HCT116 (cell line): ENCODE data around the gene FAM114A1. TPM values are rescaled to one million over a fixed set of nuclear protein-coding genes. Genes with fewer than 3 reads are reported as not detected.

ENCODE experiments used
- ATAC-seq: fragments of 200-7000 bp; cut with Tn5 transposase; 2 replicates; pipeline ENCODE4 v1.9.1; 2020; ENCODE audit warnings: mild to moderate bottlenecking, moderate library complexity
- BruUV-seq: library from RNA; stranded (reverse); fragments of 400-500 nt; replicated peaks from 2 replicates; lab custom pipeline; 2021; lab: Mats Ljungman, UMichigan
- CTCF ChIA-PET: fragments of 300-600 bp; sonication (Branson Sonifier 250); formaldehyde crosslinking; loops from one replicate; lab custom pipeline; 2021; ENCODE audit warnings: antibody characterized with exemption; lab: Charles Lee
- POLR2A ChIA-PET: fragments of 300-600, 350-600 bp; sonication (Branson Sonifier 250); formaldehyde crosslinking; loops from one replicate; lab custom pipeline; 2021; ENCODE audit warnings: antibody characterized with exemption; lab: Charles Lee
- RAD21 ChIA-PET, 2 experiments: fragments of 300-600 bp; sonication (Branson Sonifier 250); formaldehyde crosslinking; loops; one replicate each; lab custom pipeline; 2023; ENCODE audit warnings: low total read pairs in 2 of 2; ENCODE audit not compliant: uncharacterized antibody in 2 of 2, unreplicated experiment in 2 of 2, low non-redundant PET in 1 of 2; lab: Charles Lee
- DNase-seq: peaks from one replicate; pipeline ENCODE4 v3.0.0-alpha.2; 2010; ENCODE audit warnings: low read depth, low spot score
- H2AFZ ChIP-seq: fragments of 200-600 bp; shearing (Covaris generic), sonication (generic); 2 replicates; pipeline ENCODE4 v1.6.1; 2017; ENCODE audit warnings: low read depth, mixed run types, mixed read lengths, antibody characterized with exemption, low read length; ENCODE audit not compliant: poor library complexity, severe bottlenecking
- H3K27ac ChIP-seq: 2 replicates; pipeline ENCODE4 v1.5.1; 2012; ENCODE audit warnings: low read depth, low read length
- H3K27me3 ChIP-seq: fragments of 200-600 bp; sonication (generic); 2 replicates; pipeline ENCODE4 v1.6.1; 2016; ENCODE audit warnings: mixed run types, low read length, mixed read lengths; ENCODE audit not compliant: insufficient read depth
- H3K36me3 ChIP-seq, 2 experiments: fragments of 200-500 bp in 1 of 2; fragments of 200-600 bp in 1 of 2; sonication (Bioruptor generic) in 1 of 2; sonication (generic) in 1 of 2; 2 replicates each; pipeline versions ENCODE4 v1.5.1 to v1.6.1; 2014 to 2016; ENCODE audit warnings: low read length in 2 of 2, inconsistent platforms in 1 of 2, mixed read lengths in 1 of 2, mixed run types in 1 of 2; ENCODE audit not compliant: insufficient read depth in 2 of 2, control insufficient read depth in 1 of 2
- H3K4me1 ChIP-seq, 2 experiments: fragments of 200-600 bp in 1 of 2; sonication (generic) in 1 of 2; 2 replicates each; pipeline versions ENCODE4 v1.5.1 to v1.6.1; 2012 to 2017; ENCODE audit warnings: low read length in 2 of 2, inconsistent platforms in 1 of 2, mild to moderate bottlenecking in 1 of 2, mixed read lengths in 1 of 2, mixed run types in 1 of 2, moderate library complexity in 1 of 2; ENCODE audit not compliant: insufficient read depth in 2 of 2, control insufficient read depth in 1 of 2
- H3K4me2 ChIP-seq: fragments of 200-600 bp; sonication (generic); 2 replicates; pipeline ENCODE4 v1.6.1; 2017; ENCODE audit warnings: mixed run types, low read length, mixed read lengths
- H3K4me3 ChIP-seq, 2 experiments: fragments of 200-600 bp in 1 of 2; sonication (generic) in 1 of 2; replicated peaks in 1 of 2; 2 replicates each; pipeline ENCODE4 v1.5.1; 2011 to 2016; ENCODE audit warnings: low read length in 2 of 2, control low read depth in 1 of 2, low read depth in 1 of 2, mild to moderate bottlenecking in 1 of 2, mixed read lengths in 1 of 2, mixed run types in 1 of 2
- H3K79me2 ChIP-seq: fragments of 200-600 bp; sonication (generic); 2 replicates; pipeline ENCODE4 v1.6.1; 2017; ENCODE audit warnings: mild to moderate bottlenecking, mixed run types, low read length, moderate library complexity, mixed read lengths; ENCODE audit not compliant: insufficient read depth
- H3K9ac ChIP-seq: fragments of 200-600 bp; sonication (generic); 2 replicates; pipeline ENCODE4 v1.6.1; 2016; ENCODE audit warnings: low read length, mixed read lengths
- H3K9me2 ChIP-seq: fragments of 200-600 bp; sonication (generic), shearing (Covaris generic); 2 replicates; pipeline ENCODE4 v1.6.1; 2017; ENCODE audit warnings: mixed run types, mild to moderate bottlenecking, moderate library complexity; ENCODE audit not compliant: insufficient read depth
- H3K9me3 ChIP-seq, 2 experiments: fragments of 200-500 bp in 1 of 2; fragments of 200-600 bp in 1 of 2; sonication (Bioruptor generic) in 1 of 2; sonication (generic) in 1 of 2; 2 replicates each; pipeline ENCODE4 v1.6.1; 2014 to 2017; ENCODE audit warnings: low read length in 2 of 2, mixed read lengths in 2 of 2, inconsistent platforms in 1 of 2, low read depth in 1 of 2, mild to moderate bottlenecking in 1 of 2, mixed run types in 1 of 2, moderate library complexity in 1 of 2; ENCODE audit not compliant: control insufficient read depth in 1 of 2, insufficient read depth in 1 of 2
- H4K20me1 ChIP-seq: fragments of 200-600 bp; sonication (generic), shearing (Covaris generic); 2 replicates; pipeline ENCODE4 v1.6.1; 2017; ENCODE audit warnings: mixed run types, mild to moderate bottlenecking, moderate library complexity; ENCODE audit not compliant: insufficient read depth
- ATF3 ChIP-seq: IDR thresholded peaks from 2 replicates; pipeline ENCODE4 v1.6.1; 2012
- CBX3 ChIP-seq: IDR thresholded peaks from 2 replicates; pipeline ENCODE4 v1.6.1; 2012; ENCODE audit warnings: low read depth
- EZH2 ChIP-seq: fragments of 200-600 bp; sonication (generic); IDR thresholded peaks from 2 replicates; pipeline ENCODE4 v1.6.1; 2017; ENCODE audit warnings: antibody characterized with exemption, mixed run types
- EZH2phosphoT487 ChIP-seq: fragments of 200-600 bp; IDR thresholded peaks from 2 replicates; pipeline ENCODE4 v1.6.1; 2018; ENCODE audit warnings: antibody characterized with exemption, borderline replicate concordance
- MAX ChIP-seq: IDR thresholded peaks from 2 replicates; pipeline ENCODE4 v1.6.1; 2012
- POLR2AphosphoS5 ChIP-seq: IDR thresholded peaks from 2 replicates; pipeline ENCODE4 v1.6.1; 2011; ENCODE audit warnings: mild to moderate bottlenecking, low read depth, low read length, moderate library complexity
- RAD21 ChIP-seq: IDR thresholded peaks from 2 replicates; pipeline ENCODE4 v1.6.1; 2012; ENCODE audit warnings: low read depth, mild to moderate bottlenecking
- SP1 ChIP-seq: IDR thresholded peaks from 2 replicates; pipeline ENCODE4 v1.6.1; 2012; ENCODE audit warnings: low read depth
- SRF ChIP-seq: IDR thresholded peaks from 2 replicates; pipeline ENCODE4 v1.6.1; 2012; ENCODE audit warnings: low read depth
- YY1 ChIP-seq: IDR thresholded peaks from 2 replicates; pipeline ENCODE4 v1.6.1; 2011; ENCODE audit warnings: low read length, low read depth, moderate library complexity, mild to moderate bottlenecking; ENCODE audit not compliant: insufficient replicate concordance; ENCODE audit errors: extremely low read depth
- ZFX ChIP-seq: fragments of 450-650 bp; IDR thresholded peaks from 2 replicates; pipeline ENCODE4 v1.6.1; 2017
- intact Hi-C: fragments of 100-400 bp; cut with micrococcal nuclease; formaldehyde crosslinking; loops from 2 replicates; pipeline ENCODE4 v1.10.0; 2022
- total RNA-seq: library from RNA; stranded (reverse); gene quantifications from one replicate; pipeline ENCODE4 v1.2.1, GENCODE V29; 2021; ENCODE audit not compliant: unreplicated experiment
- TF ChIP-seq, protein P1 (sequence below): IDR thresholded peaks from 2 replicates; pipeline ENCODE4 v1.6.1; 2011; ENCODE audit warnings: mild to moderate bottlenecking, low read length, moderate library complexity; ENCODE audit not compliant: insufficient replicate concordance; ENCODE audit errors: extremely low read depth

The FAM114A1 gene
- total RNA-seq, 1 experiment from 2014 or later: 35.6 TPM

GRCh38 chr4:38968668-38969067 lies 101.1 kb downstream of the FAM114A1 start (continued):
- no peak for TF ChIP-seq EZH2phosphoT487
- TF ChIP-seq POLR2AphosphoS5: no peak
- TF ChIP-seq EZH2: no peak
- no peak for TF ChIP-seq ZFX
- no peak for TF ChIP-seq YY1
- TF ChIP-seq ATF3: no peak
- no peak for TF ChIP-seq MAX

DNA sequence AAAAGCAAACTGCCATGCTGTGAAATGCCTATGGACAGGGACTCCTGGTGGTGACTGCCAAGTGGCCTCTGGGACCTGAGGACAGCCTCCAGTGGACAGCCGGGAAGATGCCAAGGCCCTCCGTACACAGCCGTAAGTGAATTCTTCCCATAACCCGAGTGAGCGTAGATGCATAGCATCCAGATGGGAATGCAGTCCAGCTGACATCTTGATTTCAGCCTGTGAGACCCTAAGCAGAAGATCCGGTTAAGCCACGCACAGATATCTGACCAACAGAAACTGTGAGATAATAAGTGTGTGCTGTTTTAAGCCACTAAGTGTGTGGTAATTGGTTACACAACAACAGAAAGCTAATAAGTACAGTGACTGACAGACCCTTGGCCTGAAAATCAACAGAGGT lies 108.7 kb downstream of the FAM114A1 start:
- H3K79me2 ChIP-seq: no peaks in the 10 kb centered on the region
- no peaks in the 10 kb centered on the region for H3K27me3 ChIP-seq
- no peaks in the 10 kb centered on the region for H3K9me2 ChIP-seq
- no peaks in the 10 kb centered on the region for H4K20me1 ChIP-seq
- ChIA-PET CTCF (no interaction called here), POLR2A (no interaction called here), RAD21 (no interaction called here)
- no peak overlapping the region for H3K4me2 ChIP-seq
- no peaks in the 10 kb centered on the region for H3K9me3 ChIP-seq
- no peak for ATAC-seq
- no peaks in the 10 kb centered on the region for H3K36me3 ChIP-seq
- no TSS peak for BruUV-seq
- H3K27ac ChIP-seq: no peak overlapping the region
- H3K4me1 ChIP-seq: no peaks in the 10 kb centered on the region
- intact Hi-C loops: no loop called here
- H3K9ac ChIP-seq: no peak overlapping the region
- DNase-seq: no peak
- no peak for TF ChIP-seq YY1
- no peak for TF ChIP-seq SP1
- TF ChIP-seq MAX: no peak
- TF ChIP-seq, protein P1, sequence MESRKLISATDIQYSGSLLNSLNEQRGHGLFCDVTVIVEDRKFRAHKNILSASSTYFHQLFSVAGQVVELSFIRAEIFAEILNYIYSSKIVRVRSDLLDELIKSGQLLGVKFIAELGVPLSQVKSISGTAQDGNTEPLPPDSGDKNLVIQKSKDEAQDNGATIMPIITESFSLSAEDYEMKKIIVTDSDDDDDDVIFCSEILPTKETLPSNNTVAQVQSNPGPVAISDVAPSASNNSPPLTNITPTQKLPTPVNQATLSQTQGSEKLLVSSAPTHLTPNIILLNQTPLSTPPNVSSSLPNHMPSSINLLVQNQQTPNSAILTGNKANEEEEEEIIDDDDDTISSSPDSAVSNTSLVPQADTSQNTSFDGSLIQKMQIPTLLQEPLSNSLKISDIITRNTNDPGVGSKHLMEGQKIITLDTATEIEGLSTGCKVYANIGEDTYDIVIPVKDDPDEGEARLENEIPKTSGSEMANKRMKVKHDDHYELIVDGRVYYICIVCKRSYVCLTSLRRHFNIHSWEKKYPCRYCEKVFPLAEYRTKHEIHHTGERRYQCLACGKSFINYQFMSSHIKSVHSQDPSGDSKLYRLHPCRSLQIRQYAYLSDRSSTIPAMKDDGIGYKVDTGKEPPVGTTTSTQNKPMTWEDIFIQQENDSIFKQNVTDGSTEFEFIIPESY: no peak
- no peak for TF ChIP-seq CBX3
- no peak for TF ChIP-seq RAD21
- no peak for TF ChIP-seq SRF
- H3K4me3 ChIP-seq: no peak overlapping the region
- H2AFZ ChIP-seq: no peak overlapping the region
